Fibroblast of gingiva (primary cell): ENCODE measurements around the gene MARS1.
"Not testable (repeated sequence)": the region's sequence is repeated elsewhere in the genome, so short reads cannot be mapped to it uniquely, and the experiment has no call there.

Experiments
- DNase-seq: peaks from one replicate; pipeline ENCODE4 v3.0.0-alpha.2; 2011; ENCODE audit warnings: low read depth

Gene MARS1

GRCh38 chr12:57495051-57495701 lies 7.3 kb downstream of the MARS1 start:
- not testable (repeated sequence) for DNase-seq

- DNase-seq: no peak
Measured at GRCh38 chr12:57496822-57497221, 9.0 kb downstream of the MARS1 start.

- DNase-seq: no peak
Measured at GRCh38 chr12:57497223-57498131, 9.6 kb downstream of the MARS1 start.

GRCh38 chr12:57498132-57498502 lies 10.2 kb downstream of the MARS1 start:
- DNase-seq: no peak

- no peak for DNase-seq
Measured at GRCh38 chr12:57498571-57498970, 10.7 kb downstream of the MARS1 start.

- DNase-seq: no peak
Measured at GRCh38 chr12:57500213-57500612, 12.3 kb downstream of the MARS1 start.

GRCh38 chr12:57502311-57502969 lies 14.6 kb downstream of the MARS1 start:
- not testable (repeated sequence) for DNase-seq

- not testable (repeated sequence) for DNase-seq
Measured at GRCh38 chr12:57506541-57506940, 18.7 kb downstream of the MARS1 start.

- not testable (repeated sequence) for DNase-seq
Measured at GRCh38 chr12:57507796-57508195, 19.9 kb downstream of the MARS1 start.

- no peak for DNase-seq
Measured at GRCh38 chr12:57511161-57511560, 23.3 kb downstream of the MARS1 start.

- DNase-seq: no peak
Measured at GRCh38 chr12:57511588-57512325, 23.9 kb downstream of the MARS1 start.

- no peak for DNase-seq
Measured at GRCh38 chr12:57512665-57513064, 24.8 kb downstream of the MARS1 start.

- DNase-seq: no peak
Measured at GRCh38 chr12:57513266-57513665, 25.4 kb downstream of the MARS1 start.

- not testable (repeated sequence) for DNase-seq
Measured at GRCh38 chr12:57513677-57514076, 25.8 kb downstream of the MARS1 start.

- DNase-seq: not testable (repeated sequence)
Measured at GRCh38 chr12:57514246-57514645, 26.4 kb downstream of the MARS1 start.

GRCh38 chr12:57514720-57515407 lies 27.0 kb downstream of the MARS1 start:
- DNase-seq: no peak

GRCh38 chr12:57515408-57515933 lies 27.6 kb downstream of the MARS1 start:
- DNase-seq: no peak

GRCh38 chr12:57515934-57516541 lies 28.2 kb downstream of the MARS1 start:
- no peak for DNase-seq

GRCh38 chr12:57516617-57517153 lies 28.8 kb downstream of the MARS1 start:
- no peak for DNase-seq

GRCh38 chr12:57517187-57517586 lies 29.3 kb downstream of the MARS1 start:
- DNase-seq: peak; percentile 68
